Measurements from ENCODE around the gene FILIP1.
"Not testable (repeated sequence)": the region's sequence is repeated elsewhere in the genome, so short reads cannot be mapped to it uniquely, and the experiment has no call there.

The FILIP1 gene

DNA sequence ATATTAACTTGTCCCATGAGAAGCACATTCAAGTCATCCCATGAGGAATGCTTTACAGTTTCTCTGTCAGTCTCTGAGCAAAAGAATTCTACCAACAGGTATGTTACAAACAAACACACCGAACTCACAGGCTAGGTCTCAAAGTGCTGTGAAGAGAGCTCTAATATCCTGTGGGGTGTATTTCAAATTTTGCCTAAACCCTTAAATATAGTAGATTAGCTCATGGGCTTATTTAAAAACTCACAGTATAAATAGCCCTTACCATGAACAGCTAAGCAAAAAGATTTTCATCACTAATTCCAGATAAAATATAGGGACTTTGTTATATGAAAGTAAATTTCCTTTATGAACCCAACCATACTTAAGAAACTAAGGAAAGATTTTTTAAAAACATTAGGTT is 77.8 kb downstream of the FILIP1 start:
- DNase-seq: no peak

DNA sequence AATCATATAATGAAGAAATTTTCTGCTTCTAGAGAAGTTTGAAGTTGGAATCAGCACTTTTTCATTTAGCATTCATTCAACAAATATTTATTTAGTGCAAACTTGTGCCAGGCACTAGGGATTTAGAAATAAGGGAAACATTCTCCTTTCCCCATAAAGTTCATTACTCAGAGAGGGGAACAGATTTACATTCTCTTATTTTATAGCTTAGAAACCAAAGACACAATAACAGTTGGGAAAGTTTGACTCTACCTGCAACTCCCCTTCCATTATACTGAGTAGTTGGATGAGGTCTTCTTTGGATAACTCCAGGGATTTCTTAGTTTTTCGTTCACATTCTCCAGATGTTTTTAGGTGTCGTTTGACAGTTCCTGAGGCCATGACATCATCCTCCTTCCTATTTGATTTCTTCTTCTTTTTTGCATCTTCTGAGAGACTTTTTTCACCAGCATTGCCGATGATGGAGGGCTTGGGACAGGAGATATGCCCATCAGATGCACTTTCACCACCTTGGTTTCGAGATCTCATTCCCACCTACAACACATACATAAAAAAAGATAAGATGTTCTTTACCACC is 79.1 kb downstream of the FILIP1 start:
- DNase-seq: no peak

DNA sequence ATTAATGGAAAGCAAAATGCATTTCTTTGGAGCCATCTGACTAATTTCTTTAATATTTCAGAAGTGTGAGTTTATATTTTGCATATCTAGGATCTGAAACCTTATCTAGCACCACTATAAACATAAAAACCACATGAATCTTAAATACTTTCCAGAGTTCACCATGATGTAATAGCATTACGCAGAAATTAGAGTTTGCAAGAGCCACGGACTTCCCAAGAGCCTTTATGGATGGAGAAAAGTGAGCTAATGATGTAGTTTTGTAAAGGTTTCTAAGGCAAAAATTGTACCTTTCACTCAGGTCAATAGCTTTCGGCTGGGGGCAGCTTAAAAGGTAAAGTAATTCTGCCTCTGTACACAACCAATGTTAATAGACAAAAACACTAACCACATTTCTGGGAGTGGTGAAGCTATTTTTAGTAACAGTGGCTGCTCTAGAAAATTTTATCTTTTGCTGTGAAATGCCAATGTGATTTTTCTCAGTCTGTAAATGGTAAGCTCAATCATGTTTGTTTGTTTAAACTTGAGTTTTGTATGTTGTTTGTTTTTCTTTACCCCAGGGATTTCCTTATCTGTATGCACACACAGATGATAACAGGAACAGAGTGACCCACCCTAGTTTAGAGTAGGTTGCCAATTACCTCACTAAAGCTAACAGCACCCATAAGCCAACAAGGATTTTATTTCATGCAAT is 80.5 kb downstream of the FILIP1 start:
- no peak for DNase-seq

DNA sequence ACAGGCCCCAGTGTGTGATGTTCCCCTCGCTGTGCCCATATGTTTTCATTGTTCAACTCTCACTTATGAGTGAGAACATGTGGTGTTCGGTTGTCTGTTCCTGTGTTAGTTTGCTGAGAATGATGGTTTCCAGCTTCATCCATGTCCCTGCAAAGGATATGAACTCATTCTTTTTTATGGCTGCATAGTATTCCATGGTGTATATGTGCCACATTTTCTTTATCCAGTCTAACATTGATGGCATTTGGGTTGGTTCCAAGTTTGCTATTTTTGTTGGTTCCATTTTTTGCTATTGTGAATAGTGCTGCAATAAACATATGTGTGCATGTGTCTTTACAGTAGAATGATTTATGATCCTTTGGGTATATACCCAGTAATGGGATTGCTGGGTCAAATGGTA is 83.0 kb downstream of the FILIP1 start:
- DNase-seq: not testable (repeated sequence)

DNA sequence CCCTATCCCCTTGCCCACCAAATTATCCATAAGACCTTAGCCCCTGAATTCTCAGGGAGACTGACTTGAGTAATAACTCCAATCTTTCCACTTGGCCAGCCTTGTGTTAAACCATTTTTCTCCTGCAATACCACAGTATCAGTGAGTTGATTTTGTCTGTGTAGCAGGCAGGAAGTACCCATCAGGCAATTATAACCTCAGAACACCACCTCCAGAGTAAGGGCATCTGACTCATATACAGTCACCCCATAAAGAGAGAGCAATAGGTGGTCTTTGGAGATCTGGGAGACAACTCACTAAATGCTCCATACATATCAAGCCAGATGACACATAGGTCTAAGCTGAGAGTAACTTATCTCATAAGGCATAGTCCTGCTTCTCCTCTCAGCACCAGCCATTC is 83.7 kb downstream of the FILIP1 start:
- no peak for DNase-seq

DNA sequence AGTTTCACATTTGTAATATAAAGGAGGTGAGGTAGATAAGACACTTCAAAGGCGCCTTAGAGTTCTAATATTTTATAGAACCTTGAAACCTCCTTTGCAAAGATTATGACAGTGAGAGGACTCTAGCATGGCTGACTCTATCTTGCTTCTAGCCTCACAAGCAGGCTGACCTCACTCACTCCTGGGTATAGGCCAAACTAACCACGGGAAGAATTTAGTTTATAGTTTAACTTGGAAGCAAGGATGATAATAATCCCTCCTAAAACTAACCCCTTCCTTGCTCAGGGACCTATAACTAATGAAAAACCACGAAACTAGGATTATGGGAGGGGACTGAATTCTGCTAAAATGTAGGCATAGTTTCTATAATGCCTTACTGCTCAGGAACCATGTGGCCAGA is 84.3 kb downstream of the FILIP1 start:
- DNase-seq: no peak

DNA sequence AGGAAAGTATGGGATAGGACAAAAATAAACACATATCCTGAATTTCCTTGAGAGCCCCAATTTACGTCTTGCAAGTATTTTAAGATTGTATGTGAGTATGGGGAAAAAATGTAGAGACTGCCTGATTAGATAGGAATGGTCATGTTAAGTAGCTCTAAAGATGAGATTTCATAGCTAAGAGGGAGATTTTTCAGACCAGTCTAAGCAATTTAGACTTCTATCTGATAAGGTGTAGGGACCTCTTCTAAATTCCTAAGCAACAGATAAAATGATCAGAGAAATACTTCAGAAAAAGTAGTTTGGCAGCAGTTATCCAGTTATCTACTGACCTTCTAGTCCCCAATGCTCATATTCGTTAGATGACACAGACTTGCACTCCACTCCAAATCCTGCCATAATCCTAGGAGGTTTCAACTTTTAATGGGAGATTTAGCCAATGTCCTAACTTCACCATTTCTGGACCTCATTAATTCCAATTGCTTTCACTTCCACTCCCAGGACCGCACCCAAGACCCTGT is 90.0 kb downstream of the FILIP1 start:
- no peak for DNase-seq

DNA sequence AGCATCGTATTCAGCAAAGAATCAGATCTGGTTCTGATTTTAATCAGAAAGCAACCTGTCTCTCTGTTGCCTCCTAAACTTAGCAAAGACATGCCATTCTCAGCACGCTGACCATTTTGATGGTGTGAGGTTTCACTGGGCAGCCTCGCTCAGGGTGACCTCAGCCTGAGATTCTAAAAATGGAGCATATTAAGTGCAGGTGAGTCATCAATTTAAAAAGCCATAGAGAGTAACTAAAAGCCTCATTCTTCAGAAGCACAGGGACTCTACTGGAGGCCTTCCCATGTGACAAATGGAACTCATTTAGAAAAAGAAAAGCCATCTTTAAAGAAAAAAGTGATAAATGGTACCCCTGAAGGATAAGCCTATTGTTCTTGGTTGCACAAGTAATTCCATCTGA is 91.3 kb downstream of the FILIP1 start:
- DNase-seq: no peak

DNA sequence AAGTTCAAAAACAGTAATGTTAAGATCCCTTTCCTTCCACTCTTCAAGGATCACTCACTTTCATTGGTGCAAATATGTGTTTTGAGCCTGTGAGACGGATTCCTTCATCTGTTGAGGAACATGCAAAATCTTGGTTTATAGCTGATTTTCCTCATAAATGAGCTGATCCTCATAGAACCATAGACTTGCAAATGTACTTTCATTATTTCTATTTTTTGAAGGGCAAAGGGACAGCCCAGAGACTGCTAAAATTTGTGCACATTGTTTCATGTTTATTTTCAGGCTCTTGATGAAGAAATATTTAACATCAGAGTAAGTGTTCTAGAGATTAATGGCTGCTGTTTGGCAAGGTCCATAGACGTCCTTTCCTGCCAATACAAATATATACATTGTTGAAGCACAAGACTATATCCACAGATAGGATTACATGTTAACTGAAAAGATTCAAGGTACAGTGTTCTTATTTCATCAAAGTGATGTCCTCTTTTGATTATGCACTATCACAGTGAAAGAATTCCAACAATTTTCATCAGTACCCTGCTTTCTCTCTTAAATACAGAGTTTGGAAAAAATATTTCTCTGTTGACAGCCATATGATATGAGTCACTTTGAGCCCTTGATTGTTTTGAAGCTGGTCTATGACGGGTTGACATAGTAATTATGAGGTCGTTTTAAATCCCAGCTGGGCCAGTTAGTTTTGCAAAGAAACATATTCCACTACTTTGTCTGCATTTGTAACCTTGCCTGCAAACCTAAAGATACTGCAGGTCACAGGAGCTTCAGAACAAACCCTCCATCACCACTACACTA is 95.7 kb downstream of the FILIP1 start:
- DNase-seq: no peak

DNA sequence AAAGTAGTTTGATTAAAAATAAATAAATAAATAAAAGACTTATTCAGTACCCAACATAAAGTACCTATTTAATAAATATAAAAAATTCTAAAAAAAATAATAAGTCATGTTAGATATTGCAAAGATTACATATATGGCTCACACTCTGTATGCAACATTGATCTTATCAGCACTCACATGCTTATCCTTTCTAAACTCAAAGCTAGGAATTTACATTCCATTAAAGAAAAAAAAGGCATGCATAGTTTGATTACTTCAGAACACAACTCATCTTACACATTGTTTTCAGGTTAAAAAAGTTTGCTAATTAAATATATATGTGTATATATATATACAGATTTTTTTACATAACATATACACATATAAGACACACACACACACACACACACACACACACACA is 96.4 kb downstream of the FILIP1 start:
- no peak for DNase-seq

DNA sequence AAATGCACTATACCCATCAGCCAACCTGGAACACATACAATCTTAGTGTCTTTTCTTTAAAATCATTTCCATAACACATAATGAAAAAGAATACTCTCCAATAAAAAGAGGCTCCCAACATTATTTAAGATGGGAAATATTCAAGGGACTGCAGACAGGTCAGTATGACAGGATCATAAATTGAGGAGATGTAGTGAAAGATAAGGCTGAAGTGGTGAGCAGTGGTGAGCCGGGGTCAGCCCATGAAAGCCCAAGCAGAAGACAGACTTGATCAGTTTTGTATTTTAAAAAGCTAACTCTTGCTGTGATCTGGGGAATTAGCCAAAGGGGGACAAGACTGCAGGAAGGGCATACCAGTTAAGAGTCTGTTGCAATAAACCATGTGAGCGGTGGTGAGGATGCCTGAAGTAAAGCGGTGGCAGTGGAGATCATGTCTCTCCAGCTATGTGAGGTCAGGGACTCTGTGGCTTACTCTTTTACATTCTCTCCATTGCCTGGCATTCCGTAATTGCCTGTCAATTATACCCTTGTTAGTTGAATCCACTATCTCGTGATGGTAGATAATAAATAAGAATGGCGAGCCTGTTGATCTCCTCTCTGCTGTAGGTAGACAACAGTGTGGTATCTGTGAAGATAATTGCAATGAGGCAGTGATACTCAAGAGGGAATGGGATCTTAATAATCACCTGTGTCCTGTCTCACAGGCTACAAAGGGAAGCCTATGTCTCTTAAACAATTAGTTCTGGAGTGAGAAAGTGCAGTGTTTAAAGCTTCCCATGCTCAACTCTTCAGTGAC is 97.4 kb downstream of the FILIP1 start:
- DNase-seq: no peak

DNA sequence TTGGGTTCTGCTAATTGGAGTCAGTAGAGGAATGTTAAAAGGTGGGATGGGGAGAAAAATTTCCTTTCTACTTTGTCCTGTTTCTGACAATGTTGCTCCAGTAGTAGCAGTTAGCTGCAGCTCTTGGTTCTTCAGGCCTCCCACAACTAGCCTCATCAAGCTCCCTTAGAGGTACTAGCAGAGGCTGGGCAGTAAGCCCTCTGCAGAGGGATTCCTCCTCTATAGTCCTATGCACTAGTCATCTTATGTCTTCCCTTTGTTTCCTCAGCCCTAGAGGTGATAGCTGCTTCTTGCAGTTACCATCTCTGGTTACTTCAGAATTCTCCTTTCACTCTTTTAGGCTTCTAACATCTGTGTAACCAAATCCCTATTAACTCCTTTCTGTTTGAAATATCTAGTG is 99.8 kb downstream of the FILIP1 start:
- no peak for DNase-seq

DNA sequence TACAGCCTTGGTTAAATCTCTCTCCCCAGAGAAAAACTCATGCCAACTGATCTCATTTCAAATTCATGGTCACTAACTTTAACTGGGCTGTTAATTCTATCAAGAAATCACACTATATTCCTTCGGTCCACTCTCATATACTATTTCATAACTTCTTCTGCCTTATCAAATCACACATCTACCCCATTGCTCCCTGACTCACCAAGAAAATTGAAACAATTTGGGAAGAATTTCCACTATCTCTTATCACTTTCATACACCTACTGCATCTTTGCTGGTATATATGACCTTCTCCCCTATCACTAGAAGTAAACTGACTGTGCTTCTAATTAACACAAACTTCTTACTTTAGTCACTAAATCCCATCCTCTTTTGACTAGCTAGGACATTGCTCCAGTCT is 102.3 kb downstream of the FILIP1 start:
- DNase-seq: no peak

DNA sequence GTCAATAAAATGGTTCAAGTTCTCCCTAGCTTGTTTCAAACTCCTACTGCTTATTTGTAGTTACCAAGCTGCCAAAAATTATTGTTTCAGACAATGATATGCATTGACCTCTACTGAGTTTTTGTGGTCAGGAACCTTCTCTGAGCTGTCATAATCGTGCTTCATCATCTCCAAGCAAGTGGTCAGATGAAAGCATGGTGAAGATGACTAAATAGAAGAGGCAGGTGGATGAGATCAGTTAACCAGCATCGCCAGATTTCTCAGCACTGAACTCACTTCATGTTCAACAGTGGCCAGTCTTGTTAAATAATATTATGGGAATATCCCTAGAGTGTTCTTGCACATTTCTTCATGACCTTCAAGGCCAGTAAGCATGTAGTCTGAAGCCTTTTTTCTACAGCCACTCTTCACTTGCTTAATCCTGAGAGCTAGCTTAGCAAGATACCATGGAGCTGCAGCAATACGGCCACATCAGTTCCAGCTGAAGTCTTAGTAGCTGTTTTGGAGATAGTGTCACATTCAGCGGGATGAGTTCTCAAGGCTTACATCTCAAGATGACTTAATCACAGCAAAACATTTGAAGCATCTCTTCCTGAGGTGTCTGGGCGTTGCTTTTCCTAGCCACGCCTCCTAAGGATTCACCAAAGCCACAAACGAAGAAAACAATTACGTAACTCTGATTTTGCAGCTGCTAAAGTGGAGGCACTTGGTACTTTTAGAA is 107.4 kb downstream of the FILIP1 start:
- no peak for DNase-seq

DNA sequence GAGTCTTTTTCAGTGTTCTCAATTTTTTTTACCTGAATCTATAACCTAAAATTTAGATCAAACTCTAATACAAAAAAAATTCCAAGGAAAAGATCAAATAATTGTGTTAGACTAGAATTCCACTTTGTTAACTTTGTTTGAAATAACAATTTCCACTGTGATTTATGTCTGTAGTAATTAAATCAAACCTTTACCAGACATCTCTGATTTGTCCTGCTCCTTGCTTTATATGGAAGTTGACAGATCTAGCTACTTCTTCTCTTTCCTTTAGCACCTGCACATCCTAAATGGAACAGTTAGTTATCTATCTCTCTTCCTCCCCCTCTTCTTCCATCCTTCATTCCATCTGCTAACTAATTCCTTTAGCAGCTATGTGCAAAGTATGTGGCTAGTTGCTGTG is 109.5 kb downstream of the FILIP1 start:
- no peak for DNase-seq

DNA sequence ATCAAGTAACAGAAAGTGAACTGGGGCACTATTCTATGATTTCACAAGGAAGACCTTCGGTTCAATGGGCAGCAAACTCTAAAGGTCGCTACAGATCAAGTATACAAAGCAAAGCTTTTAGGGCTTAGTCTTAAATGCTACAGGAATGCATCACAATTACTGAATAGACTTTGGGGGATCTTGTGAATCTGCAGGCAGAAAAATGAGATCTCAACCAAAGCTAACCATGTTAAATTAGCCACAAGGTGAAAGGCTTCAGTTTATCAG is 111.0 kb downstream of the FILIP1 start:
- no peak for DNase-seq

DNA sequence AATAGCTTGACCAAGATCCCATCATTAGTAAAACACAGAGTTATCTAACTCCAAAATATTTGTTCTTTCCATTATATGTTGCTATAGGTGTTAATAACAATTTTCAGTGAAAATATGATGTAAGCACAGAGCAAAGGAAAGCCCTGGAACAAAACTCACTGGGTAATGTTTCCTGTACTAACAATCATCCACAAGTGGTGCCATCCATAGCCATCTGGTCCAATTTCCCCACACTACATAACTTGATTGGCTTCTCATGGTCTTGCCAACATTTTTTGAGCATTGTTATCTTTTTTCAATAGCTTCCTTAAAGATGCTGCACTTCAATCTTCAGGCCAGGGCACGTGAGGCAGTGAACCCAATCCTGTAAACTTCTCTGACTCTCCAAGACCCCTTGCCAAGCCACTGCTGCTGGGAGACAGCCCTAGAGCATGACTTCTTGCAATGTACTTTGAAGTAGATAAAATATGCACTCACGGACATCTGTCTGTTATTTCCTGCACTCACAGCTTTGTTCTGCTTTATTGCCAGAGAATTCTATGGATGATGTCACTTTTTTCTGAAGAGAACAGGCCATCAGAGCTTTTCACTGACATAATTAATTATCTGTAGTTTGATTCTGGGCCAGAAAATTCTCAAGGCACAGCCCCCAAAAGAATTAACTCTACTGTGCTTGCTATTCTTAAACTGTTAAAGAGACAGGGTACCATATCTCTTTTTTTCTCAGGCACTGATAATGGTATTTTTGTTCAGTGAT is 111.5 kb downstream of the FILIP1 start:
- DNase-seq: no peak

DNA sequence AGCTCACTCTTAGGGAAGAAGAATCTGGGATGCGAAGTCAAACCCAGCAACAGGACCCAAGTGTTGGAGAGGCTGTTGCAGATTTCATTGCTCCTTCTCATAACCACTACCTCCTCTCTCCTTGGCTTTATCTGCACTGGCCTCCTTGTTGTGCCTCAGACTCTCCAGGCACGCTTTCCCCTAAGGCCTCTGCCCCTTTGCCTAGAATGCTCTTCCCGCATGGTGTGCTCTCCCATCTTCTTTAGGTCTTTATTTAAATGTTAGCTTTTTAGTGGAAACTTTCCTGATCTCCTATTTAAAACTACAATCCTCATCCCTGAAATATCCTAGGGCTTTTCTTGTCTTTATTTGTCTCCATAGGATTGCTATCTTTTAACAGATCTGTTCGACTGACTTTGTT is 114.1 kb downstream of the FILIP1 start:
- DNase-seq: no peak

DNA sequence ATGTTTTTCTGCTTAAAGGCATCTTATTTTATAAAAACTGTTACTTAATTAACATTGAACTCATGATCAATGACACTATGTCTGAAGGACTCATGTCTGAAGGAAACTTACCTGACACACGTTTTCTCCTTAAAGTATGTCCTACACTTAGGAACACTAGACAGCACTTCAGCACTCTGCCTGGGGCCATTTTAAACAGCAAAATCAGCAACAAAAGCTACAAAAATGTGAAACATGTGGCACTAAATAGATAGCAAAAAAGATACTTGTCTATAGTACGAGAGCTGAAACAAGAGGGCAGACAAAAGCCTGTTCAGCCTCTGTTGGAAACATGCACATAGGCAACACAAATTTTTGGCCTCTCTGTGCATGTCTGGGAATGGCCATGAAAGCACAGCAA is 115.5 kb downstream of the FILIP1 start:
- no peak for DNase-seq

DNA sequence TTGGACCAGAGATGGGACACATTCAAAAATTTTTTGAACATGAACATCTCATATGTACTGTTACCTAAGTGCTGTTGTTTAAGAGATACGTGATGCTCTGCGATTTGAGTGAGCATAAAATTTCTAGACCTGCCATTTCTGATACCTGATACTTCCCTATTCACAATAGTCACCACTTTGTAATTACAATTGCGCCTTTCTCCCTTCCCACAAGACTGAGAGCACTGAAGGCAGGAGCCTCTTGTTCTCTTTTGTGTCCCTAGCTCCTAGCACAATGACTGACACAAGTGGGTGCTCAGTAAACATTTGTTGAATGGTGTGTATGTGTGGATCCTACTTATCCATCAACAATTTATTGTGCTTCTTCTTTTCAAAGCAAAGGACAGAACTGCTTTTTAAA is 116.2 kb downstream of the FILIP1 start:
- no peak for DNase-seq

DNA sequence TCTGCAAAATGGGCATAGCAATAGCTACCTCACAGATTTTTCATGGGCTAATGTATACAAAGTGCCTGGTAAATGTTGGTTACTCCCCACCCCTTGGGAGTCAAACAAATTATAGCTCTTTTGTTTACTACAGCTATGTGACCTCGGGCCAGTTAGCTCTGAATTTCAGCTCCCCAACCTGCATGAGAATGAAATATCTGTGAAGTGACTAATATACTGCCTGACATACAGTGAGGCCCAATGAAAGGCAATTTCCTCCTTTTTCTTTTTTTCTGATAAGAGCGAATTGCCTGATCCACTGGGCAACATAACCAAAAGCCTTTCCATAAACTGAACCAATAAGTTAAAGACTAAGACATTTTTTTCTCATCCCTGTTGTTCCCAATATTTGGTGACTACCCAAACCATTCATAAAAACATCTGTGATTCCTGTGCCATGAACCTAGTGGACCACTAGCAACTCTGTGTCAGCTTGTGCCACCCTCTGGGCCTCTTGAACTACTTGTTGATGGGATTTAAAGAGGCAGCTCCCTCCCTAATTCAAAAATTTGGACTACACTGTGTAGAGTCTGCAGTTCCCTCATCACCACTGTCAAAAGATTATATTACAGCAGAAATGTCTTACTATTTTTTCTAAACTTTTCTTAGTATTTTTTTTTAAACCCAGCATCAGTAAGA is 117.1 kb downstream of the FILIP1 start:
- no peak for DNase-seq
